KOPT-K1 (cell line): ENCODE measurements around the gene SH3YL1.

ENCODE experiments used
- H3K27ac ChIP-seq: fragments of 200-600 bp; sonication (generic); 2 replicates; pipeline ENCODE4 v1.5.1; 2016; ENCODE audit warnings: antibody characterized with exemption, mild to moderate bottlenecking, low read depth, low read length; ENCODE audit not compliant: poor library complexity, severe bottlenecking
- H3K36me3 ChIP-seq: fragments of 200-600 bp; sonication (generic); 2 replicates; pipeline ENCODE4 v1.5.1; 2017; ENCODE audit warnings: antibody characterized with exemption, mild to moderate bottlenecking, low read length, moderate library complexity; ENCODE audit not compliant: insufficient read depth
- H3K9me3 ChIP-seq: fragments of 200-600 bp; sonication (generic); 2 replicates; pipeline ENCODE4 v1.5.1; 2017; ENCODE audit warnings: antibody characterized with exemption, low read length, mild to moderate bottlenecking; ENCODE audit not compliant: insufficient read depth, poor library complexity, severe bottlenecking

Gene SH3YL1

DNA sequence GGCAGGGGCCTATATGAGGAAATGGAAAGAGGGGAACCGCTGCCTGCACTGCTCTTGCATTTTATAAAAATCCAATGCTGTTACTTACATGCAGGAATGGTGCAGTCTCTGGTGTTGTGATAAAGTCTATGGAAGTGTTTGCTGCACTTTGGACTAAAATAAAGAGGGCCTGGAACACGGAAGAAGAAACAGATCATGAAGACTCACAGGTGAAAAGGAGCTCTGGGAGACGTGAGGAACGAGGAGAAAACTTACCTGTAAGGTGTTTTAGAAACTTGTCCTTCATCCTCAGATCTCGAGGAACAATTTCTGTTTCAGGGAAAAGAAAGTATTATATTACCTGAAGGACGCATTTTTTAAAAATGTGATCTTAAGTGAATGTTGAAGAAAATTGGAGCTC is 22.2 kb upstream of the SH3YL1 start:
- no peaks in the 10 kb centered on the region for H3K9me3 ChIP-seq
- peaks cover 42% of the 10 kb centered on the region for H3K36me3 ChIP-seq
- H3K27ac ChIP-seq, result no peak overlapping the region

DNA sequence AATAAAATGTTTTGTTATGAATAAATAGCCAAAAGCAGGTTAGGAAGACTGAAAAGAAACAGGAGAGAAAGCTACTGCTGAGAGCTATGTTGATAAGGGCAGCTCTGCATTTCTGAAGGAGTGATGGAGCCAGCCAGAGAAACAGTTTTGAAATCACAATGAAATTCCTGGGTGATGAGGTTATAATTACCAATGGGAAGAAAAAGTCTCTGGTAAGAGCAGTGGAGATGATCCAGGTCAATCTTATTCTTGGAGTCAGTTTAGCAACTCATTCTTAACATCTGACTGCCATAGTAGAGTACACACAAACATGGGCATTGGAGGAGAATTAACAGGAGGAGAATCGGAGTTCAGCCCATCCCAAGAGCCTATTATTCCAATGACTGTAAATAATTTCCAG is 21.7 kb upstream of the SH3YL1 start:
- H3K27ac ChIP-seq, result no peak overlapping the region
- H3K9me3 ChIP-seq, result no peaks in the 10 kb centered on the region
- H3K36me3 ChIP-seq, result peaks cover 44% of the 10 kb centered on the region

DNA sequence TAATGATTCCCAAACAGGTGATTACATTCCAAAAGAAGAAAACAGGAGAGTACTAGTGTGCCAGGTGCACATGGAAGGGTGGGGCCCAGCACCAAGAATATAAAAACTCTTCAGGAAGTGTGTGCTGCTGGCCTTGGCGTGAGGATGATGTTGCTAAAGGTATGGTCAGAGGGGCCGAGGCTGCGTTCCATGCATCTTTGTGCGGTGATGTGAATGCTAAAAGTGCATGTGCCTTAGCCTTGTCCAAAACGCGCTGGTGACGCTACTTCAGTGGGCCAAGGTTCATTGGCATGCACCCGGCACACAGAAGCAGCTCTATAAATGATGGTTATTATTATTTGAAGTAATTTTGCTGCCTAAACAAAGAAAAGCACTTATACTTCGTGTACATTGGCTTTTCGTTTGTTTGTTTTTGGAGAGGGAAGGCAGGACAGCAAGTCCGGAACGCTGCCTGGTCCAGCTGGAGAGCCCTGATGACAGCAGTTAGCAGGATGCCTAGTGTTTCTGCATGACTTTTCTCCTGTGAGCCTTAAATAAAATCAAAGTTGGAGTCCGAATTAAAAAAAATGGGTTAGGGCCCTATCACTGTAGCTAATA is 21.2 kb upstream of the SH3YL1 start:
- no peaks in the 10 kb centered on the region for H3K9me3 ChIP-seq
- H3K36me3 ChIP-seq, result peaks cover 49% of the 10 kb centered on the region
- H3K27ac ChIP-seq, result no peak overlapping the region

DNA sequence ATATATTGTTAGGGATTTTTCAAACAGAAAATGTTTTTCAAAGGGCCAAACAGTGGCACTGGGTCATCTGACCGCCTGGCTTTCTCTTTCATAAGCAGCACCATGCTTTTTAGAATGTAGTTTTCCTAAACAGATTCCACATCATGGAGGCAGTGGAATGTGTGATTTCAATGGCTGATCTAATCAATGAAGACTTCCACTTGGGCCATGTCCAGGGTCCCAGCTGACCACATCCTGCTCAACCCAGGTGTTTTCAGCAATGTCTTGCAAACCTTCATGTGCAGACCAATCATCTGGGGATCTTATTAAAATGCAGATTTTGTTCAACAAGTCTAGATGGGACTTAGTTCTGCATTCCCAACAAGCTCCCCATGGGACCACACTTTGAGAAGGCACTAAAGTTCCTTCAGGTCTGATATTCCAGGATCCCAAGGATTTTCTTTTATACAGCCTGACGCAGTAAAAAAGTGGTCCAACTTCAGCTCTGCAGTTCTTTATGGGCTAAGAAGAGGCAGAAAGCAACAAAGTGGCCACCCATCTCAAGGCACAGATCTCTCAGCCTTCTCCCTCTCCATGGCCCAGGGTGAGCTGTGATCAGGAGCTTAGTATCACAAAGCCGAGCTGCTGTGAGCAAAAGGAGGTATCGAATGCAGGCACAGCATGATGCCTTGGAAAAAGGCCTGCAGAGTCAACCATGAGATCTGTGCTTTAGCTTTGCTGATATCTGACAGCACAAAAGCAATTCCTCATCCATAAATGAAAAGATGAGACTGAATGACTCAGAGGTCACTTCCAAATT is 20.4 kb upstream of the SH3YL1 start:
- H3K9me3 ChIP-seq, result no peaks in the 10 kb centered on the region
- H3K27ac ChIP-seq, result no peak overlapping the region
- H3K36me3 ChIP-seq, result peaks cover 57% of the 10 kb centered on the region

DNA sequence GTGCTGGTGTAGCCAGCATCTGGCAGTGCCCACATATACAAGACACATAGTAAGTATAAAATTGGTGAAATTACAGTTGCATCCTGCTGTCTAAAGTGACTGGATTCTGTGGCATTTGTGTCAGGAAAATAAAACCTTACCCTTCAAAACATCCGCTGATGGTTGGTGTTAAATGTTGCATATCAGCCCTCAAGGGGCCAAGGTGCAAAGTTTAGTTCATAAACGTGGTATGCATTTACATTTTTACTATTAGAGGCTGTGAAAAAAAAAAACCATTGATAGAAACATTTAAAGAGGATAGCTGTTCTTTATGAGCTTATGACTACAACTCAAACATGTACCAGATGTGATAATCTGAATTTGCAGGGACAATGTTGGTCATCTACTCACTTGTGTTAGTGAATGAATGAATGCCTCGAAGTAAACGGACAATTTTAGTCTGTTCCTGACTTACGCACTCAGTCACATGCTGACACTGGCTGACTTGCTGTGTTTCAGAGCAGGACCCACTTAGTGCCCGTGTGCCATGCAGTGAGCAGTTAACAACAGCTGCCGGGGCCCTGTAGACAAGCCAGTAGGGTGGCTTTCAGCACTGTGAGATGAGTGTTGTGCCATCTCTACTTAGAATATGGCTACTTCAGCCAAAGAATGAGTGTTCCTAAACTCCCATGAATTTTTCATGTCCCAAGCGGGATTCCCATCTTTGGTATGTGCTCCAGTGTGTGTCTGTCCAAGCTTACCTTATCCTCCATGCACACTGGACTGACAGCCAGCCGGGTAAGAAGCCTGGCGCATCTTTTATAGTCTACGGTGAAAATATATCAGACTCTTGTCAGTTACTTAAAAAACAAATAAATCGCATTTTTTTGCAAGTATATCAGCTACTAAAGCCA is 18.8 kb upstream of the SH3YL1 start:
- no peak overlapping the region for H3K27ac ChIP-seq
- H3K9me3 ChIP-seq, result no peaks in the 10 kb centered on the region
- H3K36me3 ChIP-seq, result peaks cover 73% of the 10 kb centered on the region

DNA sequence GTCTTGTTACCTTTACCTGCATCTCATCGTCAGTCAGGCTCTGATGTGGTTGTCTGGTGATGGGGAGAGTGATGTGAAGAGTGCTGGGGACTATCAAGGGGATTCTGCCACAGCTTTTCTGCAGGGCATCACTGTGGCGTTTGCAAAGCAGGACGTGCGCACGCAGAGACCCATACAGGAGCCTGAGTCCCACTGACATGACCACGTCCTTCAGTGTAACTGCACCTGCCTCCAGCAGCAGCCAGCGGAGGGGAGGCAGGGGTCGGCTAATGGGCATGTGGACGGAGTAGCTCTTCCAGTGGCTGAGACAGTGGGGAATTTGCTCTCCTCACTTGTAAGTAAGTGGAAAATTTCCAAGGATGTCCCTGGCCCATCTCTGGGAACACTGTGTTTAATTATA is 17.5 kb upstream of the SH3YL1 start:
- H3K27ac ChIP-seq, result no peak overlapping the region
- no peaks in the 10 kb centered on the region for H3K9me3 ChIP-seq
- H3K36me3 ChIP-seq, result peaks cover 85% of the 10 kb centered on the region

DNA sequence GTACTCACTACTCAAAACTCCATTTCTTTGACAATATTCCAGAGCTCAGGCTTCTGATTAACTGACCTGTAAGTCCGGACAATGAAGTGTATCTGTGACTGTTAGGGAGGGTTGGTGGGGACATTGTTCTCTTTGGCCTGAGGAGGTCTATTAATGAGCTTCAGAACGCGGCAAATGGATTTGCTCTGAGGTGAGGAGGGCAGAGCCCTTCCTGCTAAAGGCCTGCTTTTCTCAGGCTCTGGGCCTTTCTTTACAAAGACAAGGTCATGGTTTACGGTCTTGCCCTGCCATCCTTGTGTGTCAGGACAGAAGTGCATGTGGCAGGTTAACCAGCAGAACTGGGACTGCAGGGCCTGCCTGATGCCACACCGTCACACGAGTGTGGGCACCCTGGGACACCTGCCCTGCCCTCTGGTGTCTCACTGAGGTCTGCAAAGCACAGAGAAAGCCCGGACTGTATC is 16.8 kb upstream of the SH3YL1 start:
- no peak overlapping the region for H3K27ac ChIP-seq
- H3K9me3 ChIP-seq, result no peaks in the 10 kb centered on the region
- peaks cover 92% of the 10 kb centered on the region for H3K36me3 ChIP-seq

DNA sequence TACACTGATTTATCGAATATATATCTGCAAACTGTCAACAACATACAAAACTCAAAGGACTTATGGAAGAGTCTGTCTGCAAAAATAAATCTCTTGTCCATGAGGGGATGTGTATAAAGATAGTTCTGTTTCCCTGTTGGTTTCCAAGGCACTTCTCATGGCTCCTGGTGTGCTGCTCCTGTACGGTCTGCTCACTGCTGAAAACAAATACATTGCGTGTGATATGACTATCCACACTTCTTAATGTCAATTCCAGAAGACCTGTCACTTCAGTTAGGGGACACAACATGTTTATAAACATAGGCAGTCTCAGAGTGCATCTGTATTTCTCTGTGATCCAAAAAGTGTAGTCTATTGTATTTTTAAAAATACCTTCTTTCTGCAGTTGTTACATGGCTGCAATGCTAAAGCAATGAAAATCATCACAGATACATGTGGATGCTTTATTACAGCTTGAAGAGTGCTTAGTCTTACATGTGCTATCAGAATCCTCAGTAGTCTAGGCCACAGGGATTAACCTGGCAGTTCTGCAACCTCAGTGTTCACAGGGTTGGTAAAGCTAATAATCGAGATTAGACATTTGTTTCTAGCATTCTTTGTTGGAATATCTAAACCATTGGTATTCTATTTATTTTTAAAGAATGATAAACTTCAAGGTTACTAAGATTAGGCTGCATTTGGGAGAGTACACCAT is 16.3 kb upstream of the SH3YL1 start:
- peaks cover 98% of the 10 kb centered on the region for H3K36me3 ChIP-seq
- no peak overlapping the region for H3K27ac ChIP-seq
- H3K9me3 ChIP-seq, result no peaks in the 10 kb centered on the region

DNA sequence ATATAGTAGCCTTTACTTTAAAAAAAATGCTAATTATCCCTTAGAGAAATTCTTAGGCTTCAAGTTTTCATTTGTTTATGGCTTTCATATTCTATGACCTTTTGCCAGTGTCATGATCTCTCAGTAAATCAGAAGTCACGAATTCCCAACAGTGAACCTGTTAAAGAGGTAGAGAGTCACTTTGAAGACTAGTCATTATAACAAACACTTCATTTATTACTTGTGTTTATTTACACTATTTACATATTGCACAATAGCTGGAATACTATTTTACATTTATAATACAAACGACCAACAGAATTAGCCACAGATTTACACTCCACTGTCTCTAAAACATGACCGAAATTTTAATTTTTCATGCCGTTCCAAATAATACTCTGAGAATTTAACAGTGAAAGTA is 15.5 kb upstream of the SH3YL1 start:
- no peak overlapping the region for H3K27ac ChIP-seq
- no peaks in the 10 kb centered on the region for H3K9me3 ChIP-seq
- peaks cover 100% of the 10 kb centered on the region for H3K36me3 ChIP-seq

DNA sequence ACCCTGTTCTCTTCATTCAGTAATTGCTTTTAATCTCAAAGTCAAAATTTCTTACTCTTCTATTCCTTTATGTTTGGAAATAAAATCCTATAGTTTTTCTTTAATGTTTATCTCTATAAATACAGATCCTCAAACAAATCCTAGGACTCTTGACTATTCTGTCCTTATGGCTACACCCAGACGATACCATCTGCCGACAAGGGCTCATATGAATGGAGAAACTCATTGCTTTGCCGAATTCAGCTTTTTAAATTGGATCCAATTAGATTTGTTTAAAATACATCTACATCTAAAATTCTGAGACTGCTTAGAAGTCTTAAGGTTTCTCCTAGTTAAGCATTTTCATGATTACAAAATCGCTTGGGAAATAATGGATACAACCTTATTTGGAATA is 15.1 kb upstream of the SH3YL1 start:
- Histone ChIP-seq H3K36me3 (peaks cover 100% of the 10 kb centered on the region), H3K27ac (no peak overlapping the region), H3K9me3 (no peaks in the 10 kb centered on the region)

DNA sequence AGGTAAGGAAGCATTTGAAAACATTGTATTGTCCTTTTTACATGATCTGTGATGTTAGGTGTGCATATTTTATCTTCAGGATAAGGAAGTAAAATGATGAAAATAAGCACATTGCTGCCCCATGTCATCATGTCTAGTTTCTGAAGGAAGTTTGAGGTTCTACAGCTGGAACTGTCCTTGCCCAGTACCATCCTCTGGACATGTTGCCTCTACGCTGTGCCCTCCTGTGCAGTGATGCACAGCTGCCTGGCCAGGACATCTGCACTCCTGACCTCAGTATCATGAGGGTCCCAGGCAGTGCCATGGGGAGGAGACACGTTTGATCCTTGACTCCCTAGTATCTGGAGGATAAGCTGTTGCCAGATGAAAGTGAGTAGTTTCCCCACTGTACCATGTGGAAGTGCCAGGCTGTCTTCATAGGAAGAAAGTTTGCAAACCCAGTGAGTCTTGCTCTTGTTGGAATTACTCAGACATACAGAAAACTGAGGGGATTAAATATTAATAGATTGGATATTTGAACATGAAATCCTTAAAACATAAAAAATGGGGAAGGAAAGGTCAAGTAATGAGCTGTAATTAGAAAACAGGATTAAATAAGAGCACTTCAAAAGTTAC is 14.6 kb upstream of the SH3YL1 start:
- peaks cover 100% of the 10 kb centered on the region for H3K36me3 ChIP-seq
- no peak overlapping the region for H3K27ac ChIP-seq
- H3K9me3 ChIP-seq, result no peaks in the 10 kb centered on the region

DNA sequence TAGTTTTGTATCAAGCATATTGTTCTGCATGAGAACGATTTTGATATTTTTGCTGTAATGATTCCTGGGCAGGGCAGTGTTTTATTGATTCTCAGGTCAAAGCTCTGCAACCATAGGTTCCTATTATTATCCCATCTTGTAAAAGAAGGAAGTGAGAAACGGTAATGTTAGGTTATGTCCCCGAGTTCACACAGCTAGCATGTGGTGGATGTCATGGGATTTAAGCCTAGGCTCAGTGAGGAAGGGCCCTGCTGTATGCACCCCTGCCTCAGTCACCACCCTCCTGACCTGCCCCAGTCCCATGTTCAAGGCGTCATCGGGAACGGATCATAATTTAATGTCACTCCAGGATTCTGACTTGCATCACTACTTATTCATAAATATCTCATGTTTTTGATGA is 11.6 kb upstream of the SH3YL1 start:
- H3K36me3 ChIP-seq, result peaks cover 99% of the 10 kb centered on the region
- H3K9me3 ChIP-seq, result no peaks in the 10 kb centered on the region
- H3K27ac ChIP-seq, result no peak overlapping the region

DNA sequence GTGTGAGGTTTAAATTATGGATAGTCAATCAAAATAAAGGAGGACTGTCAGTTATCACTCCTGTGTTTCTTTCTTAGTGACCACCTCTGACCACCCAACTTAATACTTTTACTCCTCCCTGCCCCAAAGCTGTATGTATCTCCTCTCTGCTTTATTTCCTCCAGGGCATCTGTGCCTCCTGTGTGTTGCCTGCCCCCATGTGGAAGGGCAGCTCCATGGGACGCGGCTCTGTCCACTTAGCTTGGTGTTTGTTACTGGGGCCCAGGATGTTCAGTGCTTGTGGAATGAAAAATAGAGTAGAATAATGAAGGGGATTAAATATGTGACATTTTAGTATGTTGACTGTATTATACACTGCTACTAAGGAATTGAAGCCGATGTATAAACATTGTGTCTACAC is 10.7 kb upstream of the SH3YL1 start:
- no peaks in the 10 kb centered on the region for H3K9me3 ChIP-seq
- peaks cover 97% of the 10 kb centered on the region for H3K36me3 ChIP-seq
- no peak overlapping the region for H3K27ac ChIP-seq

DNA sequence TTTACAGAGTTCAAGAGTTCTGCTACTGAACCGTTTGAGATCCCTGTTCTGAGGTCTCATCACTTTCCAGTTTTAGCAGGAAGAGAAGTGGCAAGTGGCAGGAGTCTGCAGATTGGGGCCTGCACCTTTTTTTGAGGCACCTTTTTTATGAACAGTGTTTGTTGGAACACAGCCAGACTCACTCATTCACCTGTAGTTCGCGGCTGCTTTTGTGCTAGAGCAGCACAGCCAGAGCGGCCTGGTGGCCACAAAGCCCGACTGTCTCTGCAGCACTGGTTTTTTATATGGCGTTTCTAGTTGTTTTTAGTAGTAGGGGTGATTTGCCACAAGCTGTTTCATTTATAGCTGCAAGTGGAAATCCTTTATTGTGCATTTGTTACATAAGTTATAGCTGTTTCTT is 9.5 kb upstream of the SH3YL1 start:
- no peaks in the 10 kb centered on the region for H3K9me3 ChIP-seq
- no peak overlapping the region for H3K27ac ChIP-seq
- peaks cover 92% of the 10 kb centered on the region for H3K36me3 ChIP-seq
